Adrenal gland (tissue), 5 donors: Measurements from ENCODE around the gene STARD13.

Experiments
- POLR2A ChIP-seq, 2 donors: fragments of 450-650 bp; IDR thresholded peaks; one replicate each; pipeline ENCODE4 v1.6.1; 2017; ENCODE audit warnings: antibody characterized with exemption in 2 of 2, mild to moderate bottlenecking in 2 of 2, moderate library complexity in 1 of 2
- TF ChIP-seq, protein P1 (sequence below), 6 experiments: fragments of 450-650 bp in 4 of 6; fragments of 200-600 bp in 2 of 6; sonication (generic) in 1 of 6; IDR thresholded peaks; 1 replicate in 5 of 6; 2 replicates in 1 of 6; pipeline versions ENCODE4 v1.5.1 to v1.8.0; 2016 to 2021; ENCODE audit warnings: antibody characterized with exemption in 6 of 6, mild to moderate bottlenecking in 2 of 6, moderate library complexity in 1 of 6
- donor health status: DM: no; HTN: no; CAD: no.

DNA sequence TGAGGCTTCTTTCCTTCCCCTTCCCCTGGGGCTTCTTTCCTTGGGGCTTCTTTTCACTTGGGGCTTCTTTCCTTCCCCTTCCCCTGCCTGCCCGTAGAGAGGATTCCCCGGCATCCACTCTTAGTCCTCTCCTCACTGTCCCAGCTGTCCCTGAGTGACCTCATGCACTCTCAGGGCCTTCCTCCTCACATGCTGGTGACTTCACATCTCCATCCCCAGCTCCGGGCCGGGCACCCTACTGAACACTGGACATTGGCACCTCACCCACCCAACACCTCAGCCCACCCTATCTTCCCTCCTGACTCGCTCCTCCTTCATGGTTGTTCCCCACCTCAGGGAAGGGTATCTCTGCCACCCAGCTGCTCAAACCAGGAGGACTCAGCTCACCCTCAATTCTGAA, 130.6 kb downstream of the STARD13 start:
- TF ChIP-seq, protein P1, sequence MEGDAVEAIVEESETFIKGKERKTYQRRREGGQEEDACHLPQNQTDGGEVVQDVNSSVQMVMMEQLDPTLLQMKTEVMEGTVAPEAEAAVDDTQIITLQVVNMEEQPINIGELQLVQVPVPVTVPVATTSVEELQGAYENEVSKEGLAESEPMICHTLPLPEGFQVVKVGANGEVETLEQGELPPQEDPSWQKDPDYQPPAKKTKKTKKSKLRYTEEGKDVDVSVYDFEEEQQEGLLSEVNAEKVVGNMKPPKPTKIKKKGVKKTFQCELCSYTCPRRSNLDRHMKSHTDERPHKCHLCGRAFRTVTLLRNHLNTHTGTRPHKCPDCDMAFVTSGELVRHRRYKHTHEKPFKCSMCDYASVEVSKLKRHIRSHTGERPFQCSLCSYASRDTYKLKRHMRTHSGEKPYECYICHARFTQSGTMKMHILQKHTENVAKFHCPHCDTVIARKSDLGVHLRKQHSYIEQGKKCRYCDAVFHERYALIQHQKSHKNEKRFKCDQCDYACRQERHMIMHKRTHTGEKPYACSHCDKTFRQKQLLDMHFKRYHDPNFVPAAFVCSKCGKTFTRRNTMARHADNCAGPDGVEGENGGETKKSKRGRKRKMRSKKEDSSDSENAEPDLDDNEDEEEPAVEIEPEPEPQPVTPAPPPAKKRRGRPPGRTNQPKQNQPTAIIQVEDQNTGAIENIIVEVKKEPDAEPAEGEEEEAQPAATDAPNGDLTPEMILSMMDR (IDR thresholded peaks at IDR 0.05), result no peak
- no peak for TF ChIP-seq POLR2A (IDR thresholded peaks at IDR 0.05)
